ENCODE measurements around the gene SLC6A19. TPM values are rescaled to one million over a fixed set of nuclear protein-coding genes. Genes with fewer than 3 reads are reported as not detected.

Gene SLC6A19
- total and polyA plus RNA-seq, 9 of the 15 experiments (the other 6 are each of a cell fraction or from before 2014, with no cell fraction given), result 0.03 to 1.6 (median 0.59) TPM

DNA sequence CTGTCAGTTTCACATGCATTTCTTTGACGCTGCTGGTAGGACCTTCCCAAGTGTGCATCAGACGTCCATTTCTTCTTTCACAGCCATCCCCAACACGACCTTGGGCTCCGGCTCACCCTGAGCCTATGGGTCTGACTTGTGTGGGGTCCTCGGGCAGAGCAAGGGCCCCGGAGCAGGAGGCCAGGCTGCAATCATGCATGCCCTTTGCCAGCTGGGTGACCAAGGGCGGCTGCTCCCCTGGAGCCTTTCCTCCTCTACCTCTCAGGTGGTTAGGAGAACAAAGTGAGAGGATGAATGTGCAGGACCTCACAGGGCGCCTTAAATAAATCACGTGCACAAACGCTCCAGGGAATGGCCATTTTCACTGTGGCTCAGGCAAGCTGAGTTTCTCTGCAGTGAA, 60.2 kb downstream of the SLC6A19 start:
- POLR2A ChIA-PET, result no interaction called here

More for the DNA sequence above, 60.2 kb downstream of the SLC6A19 start:
- FAIRE-seq (no peak), DNase-seq (ENCODE audit: extremely low read depth in 1 of 4, low spot score in 3 of 4) (no peak), ATAC-seq (no peak)
- H3K36me3 ChIP-seq (ENCODE audit: control insufficient read depth, insufficient read depth, low read length), result no peaks in the 10 kb centered on the region
- no TSS peak for BruUV-seq (replicated peaks)
- no peaks in the 10 kb centered on the region for H3K9me3 ChIP-seq (replicated peaks; ENCODE audit: control insufficient read depth, insufficient read depth, low read depth, low read length)
- H3K9ac ChIP-seq (ENCODE audit: insufficient read depth in 1 of 2, low read depth in 2 of 2, low read length in 2 of 2), result no peak overlapping the region
- in situ Hi-C loops (cut with MboI) (no loop called here), intact Hi-C loops (cut with micrococcal nuclease) (no loop called here)
- no peak overlapping the region for H2AFZ ChIP-seq (ENCODE audit: low read depth, low read length)
- no peak overlapping the region for H3K27ac ChIP-seq (ENCODE audit: extremely low read depth, low read depth, low read length)
- peaks cover 7 to 44% of the 10 kb centered on the region in 2 experiments; a peak in 4 of 5 replicates for H3K27me3 ChIP-seq (ENCODE audit: control insufficient read depth in 2 of 2, insufficient read depth in 2 of 2, low read length in 2 of 2)
- no peaks in the 10 kb centered on the region for H3K79me2 ChIP-seq (ENCODE audit: control insufficient read depth, insufficient read depth, low read length)
- 14% methylated on average over 10 of the region's 10 CpGs for WGBS (ENCODE audit: insufficient coverage, low coverage, missing lambda C conversion rate)
- H4K20me1 ChIP-seq (replicated peaks; ENCODE audit: control insufficient read depth, insufficient read depth, low read length), result peaks cover 14% of the 10 kb centered on the region; the same call in 1 of the 2 replicates
- peaks cover 0 to 7% of the 10 kb centered on the region in 2 experiments; a peak in 1 of 5 replicates for H3K4me1 ChIP-seq (replicated peaks in 1 of 2; ENCODE audit: control insufficient read depth in 2 of 2, insufficient read depth in 2 of 2, low read length in 2 of 2)
- no peak overlapping the region for H3K4me2 ChIP-seq (ENCODE audit: insufficient read depth, low read length)
- no peak overlapping the region for H3K4me3 ChIP-seq
- CTCF ChIA-PET (ENCODE audit: low intra/inter-chr PET ratio), result no interaction called here
- TF ChIP-seq FUS (optimal IDR thresholded peaks at IDR 0.05; ENCODE audit: low read depth, low read length) (no peak), ZNF551 (CRISPR knock-in tag; IDR thresholded peaks at IDR 0.05) (no peak), ZBED1 (IDR thresholded peaks at IDR 0.05) (no peak), THAP12 (CRISPR knock-in tag; IDR thresholded peaks at IDR 0.05) (no peak), E2F4 (CRISPR knock-in tag; IDR thresholded peaks at IDR 0.05; ENCODE audit: low read depth) (no peak), SMC3 (conservative IDR thresholded peaks at IDR 0.05; ENCODE audit: insufficient read depth, low read depth, low read length) (no peak), ZNF696 (CRISPR knock-in tag; conservative IDR thresholded peaks at IDR 0.05) (no peak), POLR3A (IDR thresholded peaks at IDR 0.05; ENCODE audit: borderline replicate concordance, extremely low read depth, insufficient read depth, insufficient read length) (no peak), SLC30A9 (CRISPR knock-in tag; IDR thresholded peaks at IDR 0.05) (no peak)
- no peaks in the 10 kb centered on the region for H3K9me1 ChIP-seq (ENCODE audit: control insufficient read depth, insufficient read depth, low read length)

Measured in K562 (cell line).